ENCODE results near the gene ARHGAP15. TPM values are rescaled to one million over a fixed set of nuclear protein-coding genes. Genes with fewer than 3 reads are reported as not detected.

ARHGAP15 gene
- total and polyA plus RNA-seq, 2 donors (not counting 1 experiment from before 2014, with no cell fraction given), result 0.07 TPM; not detected in 1

DNA sequence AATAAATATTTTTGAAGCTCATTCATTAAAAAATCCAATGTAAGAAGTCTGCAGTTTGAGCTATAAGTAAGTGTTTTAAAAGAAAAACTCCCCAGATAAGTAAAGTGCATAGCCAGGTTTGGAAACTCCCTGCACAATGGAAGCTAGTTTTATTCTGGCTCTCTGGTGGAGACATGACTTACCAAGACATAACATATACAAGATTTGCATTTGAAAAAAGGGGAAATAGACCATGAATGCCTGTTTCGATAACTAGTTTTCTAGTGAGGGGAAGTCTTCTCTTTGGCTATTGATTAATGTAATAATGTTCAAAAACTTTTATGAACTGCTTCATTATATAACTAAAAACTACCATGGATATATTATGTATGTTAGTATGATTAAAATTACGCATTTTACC is 435.2 kb downstream of the ARHGAP15 start:
- no peaks in the 10 kb centered on the region for H4K20me1 ChIP-seq (ENCODE audit: control insufficient read depth, extremely low read depth, insufficient read depth, low read length)
- no peak overlapping the region for H3K9ac ChIP-seq (ENCODE audit: insufficient read depth, low read length)
- H3K4me3 ChIP-seq (replicated peaks in 1 of 4; ENCODE audit: control extremely low read depth in 1 of 4, insufficient read depth in 1 of 4, low read depth in 3 of 4, low read length in 4 of 4), result no peak overlapping the region
- no peak overlapping the region for H3K27ac ChIP-seq (ENCODE audit: insufficient read depth, low read length)
- TF ChIP-seq, protein P1, sequence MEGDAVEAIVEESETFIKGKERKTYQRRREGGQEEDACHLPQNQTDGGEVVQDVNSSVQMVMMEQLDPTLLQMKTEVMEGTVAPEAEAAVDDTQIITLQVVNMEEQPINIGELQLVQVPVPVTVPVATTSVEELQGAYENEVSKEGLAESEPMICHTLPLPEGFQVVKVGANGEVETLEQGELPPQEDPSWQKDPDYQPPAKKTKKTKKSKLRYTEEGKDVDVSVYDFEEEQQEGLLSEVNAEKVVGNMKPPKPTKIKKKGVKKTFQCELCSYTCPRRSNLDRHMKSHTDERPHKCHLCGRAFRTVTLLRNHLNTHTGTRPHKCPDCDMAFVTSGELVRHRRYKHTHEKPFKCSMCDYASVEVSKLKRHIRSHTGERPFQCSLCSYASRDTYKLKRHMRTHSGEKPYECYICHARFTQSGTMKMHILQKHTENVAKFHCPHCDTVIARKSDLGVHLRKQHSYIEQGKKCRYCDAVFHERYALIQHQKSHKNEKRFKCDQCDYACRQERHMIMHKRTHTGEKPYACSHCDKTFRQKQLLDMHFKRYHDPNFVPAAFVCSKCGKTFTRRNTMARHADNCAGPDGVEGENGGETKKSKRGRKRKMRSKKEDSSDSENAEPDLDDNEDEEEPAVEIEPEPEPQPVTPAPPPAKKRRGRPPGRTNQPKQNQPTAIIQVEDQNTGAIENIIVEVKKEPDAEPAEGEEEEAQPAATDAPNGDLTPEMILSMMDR (conservative IDR thresholded peaks at IDR 0.05 in 1 of 2, IDR thresholded peaks at IDR 0.05 in 1 of 2; ENCODE audit: low read depth in 1 of 2, low read length in 2 of 2), result no peak
- no peak overlapping the region for H2AFZ ChIP-seq (ENCODE audit: low read length)
- H3K36me3 ChIP-seq (ENCODE audit: control insufficient read depth, insufficient read depth, low read length), result no peaks in the 10 kb centered on the region
- H3K79me2 ChIP-seq (ENCODE audit: control insufficient read depth, insufficient read depth, low read length), result no peaks in the 10 kb centered on the region
- H3K4me2 ChIP-seq (ENCODE audit: extremely low read depth, insufficient read depth, low read length), result no peak overlapping the region
- H3K27me3 ChIP-seq (ENCODE audit: control insufficient read depth, insufficient read depth, low read length), result no peaks in the 10 kb centered on the region
- no peaks in the 10 kb centered on the region for H3K9me3 ChIP-seq (ENCODE audit: control insufficient read depth, insufficient read depth, low read depth, low read length)
- no peaks in the 10 kb centered on the region for H3K4me1 ChIP-seq (ENCODE audit: control insufficient read depth, extremely low read depth, insufficient read depth, low read length)
- DNase-seq (ENCODE audit: low read depth in 2 of 2), result no peak

- no peak overlapping the region for H3K27ac ChIP-seq (ENCODE audit: insufficient read depth, low read length)
- no peak overlapping the region for H3K4me3 ChIP-seq (replicated peaks in 1 of 4; ENCODE audit: control extremely low read depth in 1 of 4, insufficient read depth in 1 of 4, low read depth in 3 of 4, low read length in 4 of 4)
- no peaks in the 10 kb centered on the region for H4K20me1 ChIP-seq (ENCODE audit: control insufficient read depth, extremely low read depth, insufficient read depth, low read length)
- H3K9me3 ChIP-seq (ENCODE audit: control insufficient read depth, insufficient read depth, low read depth, low read length), result no peaks in the 10 kb centered on the region
- no peak overlapping the region for H2AFZ ChIP-seq (ENCODE audit: low read length)
- H3K36me3 ChIP-seq (ENCODE audit: control insufficient read depth, insufficient read depth, low read length), result no peaks in the 10 kb centered on the region
- no peaks in the 10 kb centered on the region for H3K4me1 ChIP-seq (ENCODE audit: control insufficient read depth, extremely low read depth, insufficient read depth, low read length)
- no peak for DNase-seq (ENCODE audit: low read depth in 2 of 2)
- H3K4me2 ChIP-seq (ENCODE audit: extremely low read depth, insufficient read depth, low read length), result no peak overlapping the region
- H3K79me2 ChIP-seq (ENCODE audit: control insufficient read depth, insufficient read depth, low read length), result no peaks in the 10 kb centered on the region
- H3K27me3 ChIP-seq (ENCODE audit: control insufficient read depth, insufficient read depth, low read length), result no peaks in the 10 kb centered on the region
- H3K9ac ChIP-seq (ENCODE audit: insufficient read depth, low read length), result no peak overlapping the region
- TF ChIP-seq, protein P1 (conservative IDR thresholded peaks at IDR 0.05 in 1 of 2, IDR thresholded peaks at IDR 0.05 in 1 of 2; ENCODE audit: low read depth in 1 of 2, low read length in 2 of 2), result no peak
- no peak for TF ChIP-seq EZH2 (IDR thresholded peaks at IDR 0.05; ENCODE audit: low read length, missing control alignments)
These were observed 442.5 kb downstream of the ARHGAP15 start for GRCh38 chr2:143571747-143572146.

DNA sequence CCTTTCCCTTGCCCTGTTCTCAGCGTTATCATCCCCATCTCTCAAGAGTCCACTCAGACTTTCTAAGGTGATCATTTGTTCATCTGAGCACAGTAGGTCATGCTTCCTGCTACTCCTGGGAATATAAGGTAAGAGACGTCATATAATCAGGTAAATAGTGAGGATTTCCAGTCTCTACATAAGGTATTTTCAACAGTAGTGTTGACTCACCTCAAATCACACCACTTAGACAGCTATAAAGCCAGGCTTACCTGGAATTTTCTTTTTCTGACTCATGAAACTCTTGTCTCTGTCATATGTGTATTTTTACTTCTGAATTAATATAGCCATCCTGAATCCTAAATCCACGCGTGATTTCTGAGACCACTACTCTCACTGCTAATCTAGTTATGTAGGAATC is 443.2 kb downstream of the ARHGAP15 start:
- H3K4me3 ChIP-seq (replicated peaks in 1 of 4; ENCODE audit: control extremely low read depth in 1 of 4, insufficient read depth in 1 of 4, low read depth in 3 of 4, low read length in 4 of 4), result no peak overlapping the region
- H3K27me3 ChIP-seq (ENCODE audit: control insufficient read depth, insufficient read depth, low read length), result no peaks in the 10 kb centered on the region
- no peak overlapping the region for H3K27ac ChIP-seq (ENCODE audit: insufficient read depth, low read length)
- H3K79me2 ChIP-seq (ENCODE audit: control insufficient read depth, insufficient read depth, low read length), result no peaks in the 10 kb centered on the region
- no peak for DNase-seq (ENCODE audit: low read depth in 2 of 2)
- no peak overlapping the region for H3K9ac ChIP-seq (ENCODE audit: insufficient read depth, low read length)
- H2AFZ ChIP-seq (ENCODE audit: low read length), result no peak overlapping the region
- H3K4me2 ChIP-seq (ENCODE audit: extremely low read depth, insufficient read depth, low read length), result no peak overlapping the region
- TF ChIP-seq, protein P1 (conservative IDR thresholded peaks at IDR 0.05 in 1 of 2, IDR thresholded peaks at IDR 0.05 in 1 of 2; ENCODE audit: low read depth in 1 of 2, low read length in 2 of 2), result no peak
- TF ChIP-seq EZH2 (IDR thresholded peaks at IDR 0.05; ENCODE audit: low read length, missing control alignments), result no peak
- H4K20me1 ChIP-seq (ENCODE audit: control insufficient read depth, extremely low read depth, insufficient read depth, low read length), result no peaks in the 10 kb centered on the region
- no peaks in the 10 kb centered on the region for H3K9me3 ChIP-seq (ENCODE audit: control insufficient read depth, insufficient read depth, low read depth, low read length)
- H3K36me3 ChIP-seq (ENCODE audit: control insufficient read depth, insufficient read depth, low read length), result no peaks in the 10 kb centered on the region
- H3K4me1 ChIP-seq (ENCODE audit: control insufficient read depth, extremely low read depth, insufficient read depth, low read length), result no peaks in the 10 kb centered on the region

Measured in fibroblast of lung (primary cell).